ENCODE measurements around the gene ODF4.

Gene ODF4

DNA sequence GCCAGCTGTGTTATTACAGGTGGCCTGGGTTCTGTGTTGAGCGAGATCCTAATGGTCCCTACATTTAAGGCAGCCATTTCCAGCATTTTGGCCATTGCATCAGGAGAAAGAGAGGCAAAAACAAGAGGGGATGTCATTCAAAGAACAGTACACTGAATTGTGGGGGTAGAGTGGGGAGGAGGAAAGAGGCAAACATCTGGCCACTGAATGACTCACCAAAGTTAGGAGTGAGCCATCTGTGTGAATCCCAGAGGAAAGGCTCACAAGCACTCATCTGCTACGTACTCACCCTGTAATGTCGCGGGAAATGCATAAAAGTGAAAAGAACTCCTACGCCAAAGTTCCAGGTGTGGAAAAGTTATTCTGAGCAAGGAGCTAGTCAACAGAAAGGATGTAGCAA is 20.1 kb downstream of the ODF4 start:
- H3K9ac ChIP-seq (ENCODE audit: low read length), result no peak overlapping the region
- no peaks in the 10 kb centered on the region for H3K4me1 ChIP-seq (ENCODE audit: low read length)
- no peak overlapping the region for H2AFZ ChIP-seq (ENCODE audit: low read depth, low read length)
- H3K4me2 ChIP-seq (ENCODE audit: low read length), result no peak overlapping the region
- TF ChIP-seq, protein P1, sequence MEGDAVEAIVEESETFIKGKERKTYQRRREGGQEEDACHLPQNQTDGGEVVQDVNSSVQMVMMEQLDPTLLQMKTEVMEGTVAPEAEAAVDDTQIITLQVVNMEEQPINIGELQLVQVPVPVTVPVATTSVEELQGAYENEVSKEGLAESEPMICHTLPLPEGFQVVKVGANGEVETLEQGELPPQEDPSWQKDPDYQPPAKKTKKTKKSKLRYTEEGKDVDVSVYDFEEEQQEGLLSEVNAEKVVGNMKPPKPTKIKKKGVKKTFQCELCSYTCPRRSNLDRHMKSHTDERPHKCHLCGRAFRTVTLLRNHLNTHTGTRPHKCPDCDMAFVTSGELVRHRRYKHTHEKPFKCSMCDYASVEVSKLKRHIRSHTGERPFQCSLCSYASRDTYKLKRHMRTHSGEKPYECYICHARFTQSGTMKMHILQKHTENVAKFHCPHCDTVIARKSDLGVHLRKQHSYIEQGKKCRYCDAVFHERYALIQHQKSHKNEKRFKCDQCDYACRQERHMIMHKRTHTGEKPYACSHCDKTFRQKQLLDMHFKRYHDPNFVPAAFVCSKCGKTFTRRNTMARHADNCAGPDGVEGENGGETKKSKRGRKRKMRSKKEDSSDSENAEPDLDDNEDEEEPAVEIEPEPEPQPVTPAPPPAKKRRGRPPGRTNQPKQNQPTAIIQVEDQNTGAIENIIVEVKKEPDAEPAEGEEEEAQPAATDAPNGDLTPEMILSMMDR (IDR thresholded peaks at IDR 0.05; ENCODE audit: low read depth, low read length), result no peak
- no peak for TF ChIP-seq EZH2phosphoT487 (IDR thresholded peaks at IDR 0.05; ENCODE audit: low read depth)
- H4K20me1 ChIP-seq (ENCODE audit: insufficient read depth, low read length), result no peaks in the 10 kb centered on the region
- H3K27ac ChIP-seq (ENCODE audit: low read length), result no peak overlapping the region
- no peaks in the 10 kb centered on the region for H3K36me3 ChIP-seq (replicated peaks; ENCODE audit: low read depth, low read length)
- no peak overlapping the region for H3K4me3 ChIP-seq (ENCODE audit: low read length)
- H3K27me3 ChIP-seq (ENCODE audit: low read depth, low read length), result no peaks in the 10 kb centered on the region
- no peaks in the 10 kb centered on the region for H3K79me2 ChIP-seq (ENCODE audit: low read length)
- H3K9me3 ChIP-seq (ENCODE audit: insufficient read depth, low read length), result no peaks in the 10 kb centered on the region

GRCh38 chr17:8360260-8360659 is 20.6 kb downstream of the ODF4 start:
- no peaks in the 10 kb centered on the region for H3K79me2 ChIP-seq (ENCODE audit: low read length)
- H3K36me3 ChIP-seq (replicated peaks; ENCODE audit: low read depth, low read length), result no peaks in the 10 kb centered on the region
- H3K4me3 ChIP-seq (ENCODE audit: low read length), result no peak overlapping the region
- H3K4me2 ChIP-seq (ENCODE audit: low read length), result no peak overlapping the region
- TF ChIP-seq, protein P1 (IDR thresholded peaks at IDR 0.05; ENCODE audit: low read depth, low read length), result no peak
- no peak for TF ChIP-seq EZH2phosphoT487 (IDR thresholded peaks at IDR 0.05; ENCODE audit: low read depth)
- H4K20me1 ChIP-seq (ENCODE audit: insufficient read depth, low read length), result no peaks in the 10 kb centered on the region
- H3K27me3 ChIP-seq (ENCODE audit: low read depth, low read length), result no peaks in the 10 kb centered on the region
- H3K27ac ChIP-seq (ENCODE audit: low read length), result no peak overlapping the region
- H3K9me3 ChIP-seq (ENCODE audit: insufficient read depth, low read length), result no peaks in the 10 kb centered on the region
- H3K9ac ChIP-seq (ENCODE audit: low read length), result no peak overlapping the region
- no peaks in the 10 kb centered on the region for H3K4me1 ChIP-seq (ENCODE audit: low read length)
- no peak overlapping the region for H2AFZ ChIP-seq (ENCODE audit: low read depth, low read length)

DNA sequence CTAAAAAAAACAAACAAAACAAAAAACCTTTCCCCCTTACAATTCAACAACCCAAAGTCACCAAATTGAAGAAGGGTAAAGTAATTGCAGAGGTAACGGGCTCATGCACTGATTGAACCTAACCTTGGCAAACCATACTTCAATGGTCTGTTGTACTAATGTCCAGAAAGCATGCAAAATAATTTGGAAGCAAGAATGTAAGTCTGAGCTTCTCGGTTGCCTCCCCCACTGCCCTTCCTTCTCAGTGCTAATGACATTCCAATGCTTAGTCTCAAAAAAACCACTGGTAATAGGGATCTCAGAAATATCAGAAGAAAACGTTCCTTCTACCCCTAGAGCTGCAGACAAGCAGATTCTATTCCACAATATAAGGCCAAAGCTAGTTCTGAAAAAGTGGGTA is 21.1 kb downstream of the ODF4 start:
- H3K9ac ChIP-seq (ENCODE audit: low read length), result no peak overlapping the region
- no peaks in the 10 kb centered on the region for H3K9me3 ChIP-seq (ENCODE audit: insufficient read depth, low read length)
- H3K79me2 ChIP-seq (ENCODE audit: low read length), result no peaks in the 10 kb centered on the region
- no peaks in the 10 kb centered on the region for H3K36me3 ChIP-seq (replicated peaks; ENCODE audit: low read depth, low read length)
- H3K4me2 ChIP-seq (ENCODE audit: low read length), result no peak overlapping the region
- TF ChIP-seq, protein P1 (IDR thresholded peaks at IDR 0.05; ENCODE audit: low read depth, low read length), result no peak
- H3K4me3 ChIP-seq (ENCODE audit: low read length), result no peak overlapping the region
- no peaks in the 10 kb centered on the region for H4K20me1 ChIP-seq (ENCODE audit: insufficient read depth, low read length)
- no peaks in the 10 kb centered on the region for H3K27me3 ChIP-seq (ENCODE audit: low read depth, low read length)
- H3K27ac ChIP-seq (ENCODE audit: low read length), result no peak overlapping the region
- no peaks in the 10 kb centered on the region for H3K4me1 ChIP-seq (ENCODE audit: low read length)
- no peak overlapping the region for H2AFZ ChIP-seq (ENCODE audit: low read depth, low read length)

- Histone ChIP-seq H3K4me2 (ENCODE audit: low read length) (no peak overlapping the region), H3K27me3 (ENCODE audit: low read depth, low read length) (no peaks in the 10 kb centered on the region), H3K27ac (ENCODE audit: low read length) (no peak overlapping the region), H4K20me1 (ENCODE audit: insufficient read depth, low read length) (no peaks in the 10 kb centered on the region), H3K4me3 (ENCODE audit: low read length) (no peak overlapping the region), H3K36me3 (replicated peaks; ENCODE audit: low read depth, low read length) (no peaks in the 10 kb centered on the region), H2AFZ (ENCODE audit: low read depth, low read length) (no peak overlapping the region), H3K79me2 (ENCODE audit: low read length) (no peaks in the 10 kb centered on the region), H3K9ac (ENCODE audit: low read length) (no peak overlapping the region), H3K4me1 (ENCODE audit: low read length) (no peaks in the 10 kb centered on the region), H3K9me3 (ENCODE audit: insufficient read depth, low read length) (no peaks in the 10 kb centered on the region)
- no peak for TF ChIP-seq EZH2phosphoT487 (IDR thresholded peaks at IDR 0.05; ENCODE audit: low read depth)
- TF ChIP-seq, protein P1 (IDR thresholded peaks at IDR 0.05; ENCODE audit: low read depth, low read length), result no peak
These were observed 23.2 kb downstream of the ODF4 start for GRCh38 chr17:8362651-8363332.
